WERI-Rb-1 (cell line): ENCODE results near the gene SMAD2.

Experiments
- DNase-seq: peaks from one replicate; pipeline ENCODE4 v3.0.0-alpha.2; 2020
- H3K27ac ChIP-seq: fragments of 250-450 bp; sonication (Bioruptor Pico); 2 replicates; pipeline ENCODE4 v1.5.1; 2020; ENCODE audit warnings: mild to moderate bottlenecking, moderate library complexity
- H3K27me3 ChIP-seq: fragments of 250-450 bp; sonication (Bioruptor Pico); 2 replicates; pipeline ENCODE4 v1.5.1; 2021; ENCODE audit warnings: mild to moderate bottlenecking, low read depth, moderate library complexity; ENCODE audit not compliant: insufficient read depth, severe bottlenecking
- H3K36me3 ChIP-seq: fragments of 250-450 bp; sonication (Bioruptor Pico); 2 replicates; pipeline ENCODE4 v1.5.1; 2020; ENCODE audit warnings: mild to moderate bottlenecking, moderate library complexity
- H3K4me3 ChIP-seq: 2 replicates; pipeline ENCODE4 v1.5.1; 2011; ENCODE audit warnings: low read depth, mild to moderate bottlenecking, control low read depth, low read length
- H3K9me3 ChIP-seq: fragments of 250-450 bp; sonication (Bioruptor Pico); 2 replicates; pipeline ENCODE4 v1.5.1; 2021; ENCODE audit warnings: mild to moderate bottlenecking, moderate library complexity; ENCODE audit not compliant: severe bottlenecking
- TF ChIP-seq, protein P1 (sequence below): IDR thresholded peaks from 2 replicates; pipeline ENCODE4 v1.5.1; 2011; ENCODE audit warnings: low read depth, mild to moderate bottlenecking, control low read depth, inconsistent platforms, low read length

The SMAD2 gene

DNA sequence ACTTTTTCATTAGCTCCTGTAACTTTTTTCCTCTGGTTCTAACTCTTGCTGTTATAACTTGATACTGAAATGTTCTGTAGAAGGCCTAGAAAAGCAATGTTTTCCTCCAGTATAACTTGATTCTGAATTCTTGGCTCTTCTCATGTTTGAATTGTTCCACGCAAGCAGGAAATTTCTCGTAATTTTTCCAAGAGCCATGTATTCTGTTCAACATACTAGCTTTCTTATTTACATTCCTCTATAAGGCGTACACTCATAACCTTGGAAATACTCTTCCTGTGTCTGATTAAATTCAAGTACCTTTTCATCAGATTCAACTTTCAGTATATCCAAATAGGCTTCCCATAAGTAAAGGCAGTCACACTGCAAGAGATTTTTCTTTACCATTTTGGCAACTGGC, 109.1 kb downstream of the SMAD2 start:
- TF ChIP-seq, protein P1, sequence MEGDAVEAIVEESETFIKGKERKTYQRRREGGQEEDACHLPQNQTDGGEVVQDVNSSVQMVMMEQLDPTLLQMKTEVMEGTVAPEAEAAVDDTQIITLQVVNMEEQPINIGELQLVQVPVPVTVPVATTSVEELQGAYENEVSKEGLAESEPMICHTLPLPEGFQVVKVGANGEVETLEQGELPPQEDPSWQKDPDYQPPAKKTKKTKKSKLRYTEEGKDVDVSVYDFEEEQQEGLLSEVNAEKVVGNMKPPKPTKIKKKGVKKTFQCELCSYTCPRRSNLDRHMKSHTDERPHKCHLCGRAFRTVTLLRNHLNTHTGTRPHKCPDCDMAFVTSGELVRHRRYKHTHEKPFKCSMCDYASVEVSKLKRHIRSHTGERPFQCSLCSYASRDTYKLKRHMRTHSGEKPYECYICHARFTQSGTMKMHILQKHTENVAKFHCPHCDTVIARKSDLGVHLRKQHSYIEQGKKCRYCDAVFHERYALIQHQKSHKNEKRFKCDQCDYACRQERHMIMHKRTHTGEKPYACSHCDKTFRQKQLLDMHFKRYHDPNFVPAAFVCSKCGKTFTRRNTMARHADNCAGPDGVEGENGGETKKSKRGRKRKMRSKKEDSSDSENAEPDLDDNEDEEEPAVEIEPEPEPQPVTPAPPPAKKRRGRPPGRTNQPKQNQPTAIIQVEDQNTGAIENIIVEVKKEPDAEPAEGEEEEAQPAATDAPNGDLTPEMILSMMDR = no peak
- Histone ChIP-seq H3K27ac (no peak overlapping the region), H3K4me3 (no peak overlapping the region), H3K9me3 (no peaks in the 10 kb centered on the region), H3K27me3 (no peaks in the 10 kb centered on the region), H3K36me3 (peaks cover 6% of the 10 kb centered on the region)
- DNase-seq = no peak

DNA sequence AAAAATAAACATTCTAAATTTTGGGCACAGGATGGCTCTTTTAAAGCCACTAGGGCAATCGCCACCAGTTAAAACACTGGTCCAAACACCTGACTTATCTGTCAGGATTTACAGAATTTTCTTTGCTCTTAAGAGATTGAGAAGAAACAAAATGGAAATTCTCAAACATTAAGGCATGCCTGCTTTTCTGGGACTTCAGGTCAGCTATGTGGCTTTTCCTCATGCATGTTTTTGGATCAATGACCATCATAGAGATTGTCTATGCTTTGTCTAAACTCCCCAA, 112.7 kb downstream of the SMAD2 start:
- Histone ChIP-seq H3K36me3 (no peaks in the 10 kb centered on the region), H3K27me3 (no peaks in the 10 kb centered on the region), H3K9me3 (no peaks in the 10 kb centered on the region), H3K27ac (no peak overlapping the region), H3K4me3 (no peak overlapping the region)
- DNase-seq = no peak
- TF ChIP-seq, protein P1 = no peak

DNA sequence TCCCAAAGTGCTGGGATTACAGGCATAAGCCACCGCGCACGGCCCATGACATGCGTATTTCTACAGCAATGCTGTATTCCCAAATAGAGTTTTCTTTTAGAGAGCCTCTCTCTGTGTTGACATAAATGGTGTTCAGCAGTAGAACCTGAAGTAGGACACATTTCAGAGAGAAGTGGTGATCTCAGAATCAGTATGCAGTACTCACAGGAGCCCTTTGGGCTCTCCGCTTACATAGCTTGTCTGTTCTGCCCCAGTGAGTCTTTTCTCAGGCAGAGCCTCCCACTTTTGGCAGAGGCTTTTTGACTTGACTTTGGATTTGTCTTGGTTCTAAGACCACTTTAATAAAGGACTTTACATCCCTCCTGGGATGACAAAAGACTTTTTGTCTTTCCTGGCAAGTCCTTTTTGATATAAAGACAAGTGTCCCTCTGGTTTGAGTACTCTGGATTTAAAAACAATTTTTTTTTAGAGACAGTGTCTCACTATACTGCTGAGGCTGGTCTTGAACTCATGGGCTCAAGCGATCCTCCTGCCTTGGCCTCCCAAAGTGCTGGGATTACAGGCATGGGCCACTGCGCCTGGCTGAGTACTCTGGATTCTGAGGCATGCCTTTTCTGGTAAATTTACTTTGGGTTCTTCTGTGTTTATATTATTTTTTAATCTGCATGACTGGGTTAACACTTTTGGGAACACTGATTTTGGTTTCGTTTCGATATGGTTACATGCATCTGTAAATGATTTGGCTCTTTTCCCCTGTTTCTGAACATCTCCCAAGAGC, 113.3 kb downstream of the SMAD2 start:
- Histone ChIP-seq H3K36me3 (no peaks in the 10 kb centered on the region), H3K27ac (no peak overlapping the region), H3K9me3 (no peaks in the 10 kb centered on the region), H3K4me3 (no peak overlapping the region), H3K27me3 (no peaks in the 10 kb centered on the region)
- no peak for DNase-seq
- TF ChIP-seq, protein P1 = no peak

DNA sequence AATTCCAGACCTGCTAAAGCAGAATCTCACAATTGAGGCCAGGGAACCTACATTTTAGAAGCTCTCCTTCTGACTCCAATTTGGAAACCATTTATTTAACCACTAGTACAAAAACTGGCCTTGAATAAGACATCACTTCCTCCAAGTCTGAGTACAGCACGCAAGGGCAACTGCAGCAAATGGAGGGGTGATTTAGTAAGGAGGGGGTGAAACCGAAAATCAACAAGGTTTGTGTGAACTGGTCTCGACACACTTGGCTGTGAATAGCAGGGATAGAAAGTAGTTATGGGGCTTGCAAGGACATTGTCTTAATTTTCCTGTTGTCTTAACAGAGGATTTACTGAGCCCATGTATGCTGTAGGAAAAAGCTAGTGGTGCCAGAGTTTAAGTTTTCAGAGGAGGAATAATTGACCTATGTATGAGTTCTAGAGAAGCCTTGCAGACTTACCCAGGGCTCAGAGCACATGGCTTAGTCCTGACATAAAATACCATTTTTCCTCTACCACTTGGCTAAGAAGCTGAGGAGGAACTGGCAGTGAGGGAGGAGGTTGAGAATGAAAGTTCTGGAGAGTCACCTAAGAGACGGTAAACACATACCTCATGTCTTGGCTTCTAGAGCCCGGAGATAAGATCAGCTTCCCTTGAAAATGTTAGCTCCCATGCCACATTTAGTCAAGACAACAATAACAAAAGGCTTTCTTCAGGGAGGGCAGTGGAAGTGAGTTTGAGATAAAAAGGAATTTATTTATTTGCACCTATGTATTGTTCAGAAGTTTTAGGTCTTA, 114.8 kb downstream of the SMAD2 start:
- no peak for DNase-seq

DNA sequence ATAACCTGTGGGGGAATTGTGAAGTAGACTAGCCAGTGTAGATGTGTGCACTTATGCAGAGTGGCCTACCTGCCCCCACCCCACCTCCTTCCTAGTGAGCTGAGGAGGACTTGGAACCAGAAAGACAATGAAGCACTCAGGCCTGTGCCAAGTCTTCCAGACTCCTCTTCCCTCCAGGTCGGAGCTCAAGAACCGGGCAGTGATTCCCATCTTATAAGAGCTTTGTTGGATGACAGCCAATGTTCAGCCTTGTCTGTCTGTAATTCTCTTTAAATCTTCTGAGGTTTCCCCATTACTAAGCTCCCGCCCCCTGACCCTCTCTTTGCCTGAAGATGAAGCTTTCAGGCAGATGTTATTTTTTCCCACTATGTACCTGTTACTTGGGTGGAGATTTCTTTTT, 121.0 kb downstream of the SMAD2 start:
- Histone ChIP-seq H3K4me3 (no peak overlapping the region), H3K27me3 (no peaks in the 10 kb centered on the region)
- DNase-seq = peak; percentile 20

More for the DNA sequence above, 114.8 kb downstream of the SMAD2 start:
- peaks cover under 1% of the 10 kb centered on the region for H3K9me3 ChIP-seq
- TF ChIP-seq, protein P1 = no peak
- no peak overlapping the region for H3K27ac ChIP-seq
- H3K4me3 ChIP-seq = no peak overlapping the region
- H3K27me3 ChIP-seq = no peaks in the 10 kb centered on the region
- H3K36me3 ChIP-seq = no peaks in the 10 kb centered on the region

More for the DNA sequence above, 121.0 kb downstream of the SMAD2 start:
- Histone ChIP-seq H3K27ac (no peak overlapping the region), H3K9me3 (peaks cover 3% of the 10 kb centered on the region), H3K36me3 (no peaks in the 10 kb centered on the region)
- TF ChIP-seq, protein P1 = no peak
